KMS-11 (cell line): Measurements from ENCODE around the gene AR.

Experiments used
- H2AFZ ChIP-seq: fragments of 200-600 bp; sonication (generic); 2 replicates; pipeline ENCODE4 v1.6.1; 2016; ENCODE audit warnings: antibody characterized with exemption, mixed run types, low read depth
- H3K27ac ChIP-seq: fragments of 200-600 bp; sonication (generic); 2 replicates; pipeline ENCODE4 v1.6.1; 2016; ENCODE audit warnings: mild to moderate bottlenecking, mixed run types
- H3K27me3 ChIP-seq: fragments of 200-600 bp; sonication (generic); 2 replicates; pipeline ENCODE4 v1.6.1; 2017; ENCODE audit warnings: mild to moderate bottlenecking, low read depth, mixed run types, moderate library complexity; ENCODE audit not compliant: insufficient read depth
- H3K36me3 ChIP-seq: fragments of 200-600 bp; sonication (generic); 2 replicates; pipeline ENCODE4 v1.6.1; 2017; ENCODE audit warnings: mild to moderate bottlenecking, mixed run types; ENCODE audit not compliant: insufficient read depth
- H3K4me1 ChIP-seq: fragments of 200-600 bp; sonication (generic); 2 replicates; pipeline ENCODE4 v1.6.1; 2016; ENCODE audit warnings: mild to moderate bottlenecking, low read depth, mixed run types; ENCODE audit not compliant: poor library complexity, severe bottlenecking
- H3K4me2 ChIP-seq: fragments of 200-600 bp; sonication (generic); 2 replicates; pipeline ENCODE4 v1.7.0; 2016; ENCODE audit warnings: mild to moderate bottlenecking, mixed run types
- H3K4me3 ChIP-seq: fragments of 200-600 bp; sonication (generic); IDR thresholded peaks from 2 replicates; pipeline ENCODE4 v1.6.1; 2017; ENCODE audit warnings: low read depth, low read length, mixed read lengths; ENCODE audit not compliant: insufficient read depth
- H3K79me2 ChIP-seq: fragments of 200-600 bp; sonication (generic); 2 replicates; pipeline ENCODE4 v1.6.1; 2016; ENCODE audit warnings: low read depth, mixed run types; ENCODE audit not compliant: insufficient read depth
- H3K9ac ChIP-seq: fragments of 200-600 bp; sonication (generic); 2 replicates; pipeline ENCODE4 v1.6.1; 2016; ENCODE audit warnings: mild to moderate bottlenecking, mixed run types
- H4K20me1 ChIP-seq: fragments of 200-600 bp; sonication (generic); 2 replicates; pipeline ENCODE4 v1.6.1; 2016; ENCODE audit warnings: mild to moderate bottlenecking, mixed run types; ENCODE audit not compliant: insufficient read depth
- CTCF ChIP-seq: fragments of 200-600 bp; sonication (generic); conservative IDR thresholded peaks from 2 replicates; pipeline ENCODE4 v1.6.1; 2017; ENCODE audit warnings: low read depth, mild to moderate bottlenecking, antibody characterized with exemption, low read length, moderate library complexity, mixed read lengths

AR gene

GRCh38 chrX:67648361-67648760 is 104.5 kb downstream of the AR start:
- H3K4me1 ChIP-seq, result no peaks in the 10 kb centered on the region
- no peaks in the 10 kb centered on the region for H4K20me1 ChIP-seq
- no peaks in the 10 kb centered on the region for H3K79me2 ChIP-seq
- no peak overlapping the region for H3K4me3 ChIP-seq
- TF ChIP-seq CTCF, result no peak
- no peak overlapping the region for H3K4me2 ChIP-seq
- H3K27ac ChIP-seq, result no peak overlapping the region
- H3K36me3 ChIP-seq, result no peaks in the 10 kb centered on the region
- no peak overlapping the region for H2AFZ ChIP-seq
- no peaks in the 10 kb centered on the region for H3K27me3 ChIP-seq
- no peak overlapping the region for H3K9ac ChIP-seq

- Histone ChIP-seq H3K27ac (no peak overlapping the region), H3K27me3 (no peaks in the 10 kb centered on the region), H4K20me1 (no peaks in the 10 kb centered on the region), H3K9ac (no peak overlapping the region), H3K4me1 (no peaks in the 10 kb centered on the region), H3K79me2 (no peaks in the 10 kb centered on the region), H3K36me3 (no peaks in the 10 kb centered on the region), H3K4me2 (no peak overlapping the region), H2AFZ (no peak overlapping the region), H3K4me3 (no peak overlapping the region)
- TF ChIP-seq CTCF, result no peak
Observed at GRCh38 chrX:67651437-67652142, 107.8 kb downstream of the AR start.

GRCh38 chrX:67652543-67652942 is 108.7 kb downstream of the AR start:
- H3K4me1 ChIP-seq, result no peaks in the 10 kb centered on the region
- no peak overlapping the region for H3K27ac ChIP-seq
- H4K20me1 ChIP-seq, result no peaks in the 10 kb centered on the region
- H3K4me2 ChIP-seq, result no peak overlapping the region
- H3K9ac ChIP-seq, result no peak overlapping the region
- no peaks in the 10 kb centered on the region for H3K79me2 ChIP-seq
- no peak overlapping the region for H3K4me3 ChIP-seq
- H3K27me3 ChIP-seq, result no peaks in the 10 kb centered on the region
- H3K36me3 ChIP-seq, result no peaks in the 10 kb centered on the region
- no peak for TF ChIP-seq CTCF
- no peak overlapping the region for H2AFZ ChIP-seq

GRCh38 chrX:67654301-67654700 is 110.5 kb downstream of the AR start:
- H3K4me2 ChIP-seq, result no peak overlapping the region
- no peak overlapping the region for H3K4me3 ChIP-seq
- no peak overlapping the region for H2AFZ ChIP-seq
- H3K79me2 ChIP-seq, result no peaks in the 10 kb centered on the region
- H4K20me1 ChIP-seq, result no peaks in the 10 kb centered on the region
- no peaks in the 10 kb centered on the region for H3K27me3 ChIP-seq
- no peaks in the 10 kb centered on the region for H3K4me1 ChIP-seq
- no peak overlapping the region for H3K9ac ChIP-seq
- no peak for TF ChIP-seq CTCF
- no peaks in the 10 kb centered on the region for H3K36me3 ChIP-seq
- H3K27ac ChIP-seq, result no peak overlapping the region
